Activated T-cell treated with anti-CD3 and anti-CD28 coated beads, Interleukin-2, amount 50 U/mL, for 24 hours (primary cell): ENCODE measurements around the gene ARHGAP26.
A peak's percentile ranks its signal among the peaks of the same experiment; 100 is the strongest.

Experiments
- DNase-seq: peaks from one replicate; pipeline ENCODE4 v3.0.0-alpha.2; 2020
- H3K27ac Mint-ChIP-seq: 2 replicates; pipeline ENCODE4 v1.8.0; 2020; ENCODE audit warnings: mild to moderate bottlenecking, mixed read lengths
- H3K27me3 Mint-ChIP-seq: 2 replicates; pipeline ENCODE4 v1.8.0; 2020; ENCODE audit warnings: mixed read lengths
- H3K36me3 Mint-ChIP-seq: 2 replicates; pipeline ENCODE4 v1.8.0; 2020; ENCODE audit warnings: low read depth, mixed read lengths
- H3K4me1 Mint-ChIP-seq: 2 replicates; pipeline ENCODE4 v1.8.0; 2020; ENCODE audit warnings: low read depth, mixed read lengths
- H3K4me3 Mint-ChIP-seq: 2 replicates; pipeline ENCODE4 v1.8.0; 2020; ENCODE audit warnings: mild to moderate bottlenecking, moderate library complexity, mixed read lengths
- H3K9me3 Mint-ChIP-seq: 2 replicates; pipeline ENCODE4 v1.8.0; 2020; ENCODE audit warnings: mixed read lengths

ARHGAP26 gene

DNA sequence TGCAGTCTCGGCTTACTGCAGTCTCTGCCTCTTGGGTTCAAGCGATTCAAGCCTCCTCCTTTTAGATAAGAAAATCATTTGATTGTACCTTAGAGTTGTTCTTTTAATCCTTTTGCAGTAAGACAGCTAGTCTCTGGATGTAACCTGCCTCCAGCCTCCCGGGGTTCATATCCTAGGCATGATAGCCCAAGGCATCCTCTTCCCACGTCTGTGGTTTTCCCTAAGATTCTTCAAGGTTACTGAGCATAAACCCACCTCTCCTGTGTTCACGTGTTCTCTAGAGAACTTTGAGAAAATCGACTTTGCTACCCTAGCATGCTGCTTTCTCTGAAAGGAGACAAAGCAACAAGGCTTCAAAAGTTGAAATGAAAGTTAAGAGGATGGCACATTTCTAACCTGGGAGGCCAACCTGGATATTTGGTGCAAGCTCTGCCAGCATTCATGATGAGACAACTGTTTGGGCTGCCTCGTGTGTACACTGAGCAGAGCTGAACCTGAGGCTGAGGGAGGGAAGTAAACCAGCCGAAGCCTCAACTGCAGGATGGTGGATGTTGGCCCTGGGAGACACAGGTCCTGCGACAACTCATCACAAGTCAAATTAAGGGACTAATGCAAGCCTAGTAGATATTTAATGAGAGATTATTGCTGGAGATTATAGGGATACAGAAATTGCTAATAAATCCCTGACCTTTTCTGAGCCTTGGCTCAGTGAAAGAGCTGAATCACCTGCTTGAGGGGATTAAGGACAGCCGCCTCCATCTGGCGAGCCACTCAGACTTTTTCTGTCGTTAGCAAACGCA lies 261.8 kb downstream of the ARHGAP26 start:
- H3K9me3 Mint-ChIP-seq = no peaks in the 10 kb centered on the region
- no peak overlapping the region for H3K4me3 Mint-ChIP-seq
- no peaks in the 10 kb centered on the region for H3K27me3 Mint-ChIP-seq
- H3K27ac Mint-ChIP-seq = no peak overlapping the region
- no peak for DNase-seq
- H3K4me1 Mint-ChIP-seq = peaks cover 73% of the 10 kb centered on the region
- peaks cover 6% of the 10 kb centered on the region for H3K36me3 Mint-ChIP-seq

GRCh38 chr5:143032581-143032836 lies 262.3 kb downstream of the ARHGAP26 start:
- DNase-seq = no peak
- H3K36me3 Mint-ChIP-seq = peaks cover 11% of the 10 kb centered on the region
- H3K27ac Mint-ChIP-seq = no peak overlapping the region
- peaks cover 78% of the 10 kb centered on the region for H3K4me1 Mint-ChIP-seq
- no peak overlapping the region for H3K4me3 Mint-ChIP-seq
- no peaks in the 10 kb centered on the region for H3K27me3 Mint-ChIP-seq
- no peaks in the 10 kb centered on the region for H3K9me3 Mint-ChIP-seq

GRCh38 chr5:143033535-143034250 lies 263.5 kb downstream of the ARHGAP26 start:
- H3K4me3 Mint-ChIP-seq = no peak overlapping the region
- H3K4me1 Mint-ChIP-seq = peaks cover 83% of the 10 kb centered on the region
- H3K9me3 Mint-ChIP-seq = no peaks in the 10 kb centered on the region
- H3K27ac Mint-ChIP-seq = no peak overlapping the region
- H3K27me3 Mint-ChIP-seq = no peaks in the 10 kb centered on the region
- no peak for DNase-seq
- H3K36me3 Mint-ChIP-seq = peaks cover 18% of the 10 kb centered on the region

GRCh38 chr5:143036146-143036927 lies 266.2 kb downstream of the ARHGAP26 start:
- Mint-ChIP-seq H3K4me1 (peaks cover 70% of the 10 kb centered on the region), H3K36me3 (peaks cover 35% of the 10 kb centered on the region), H3K27me3 (no peaks in the 10 kb centered on the region), H3K4me3 (no peak overlapping the region), H3K9me3 (no peaks in the 10 kb centered on the region), H3K27ac (peak overlapping the region; percentile 82)
- no peak for DNase-seq

GRCh38 chr5:143037071-143037470 lies 266.9 kb downstream of the ARHGAP26 start:
- H3K27ac Mint-ChIP-seq = peak overlapping the region; percentile 82
- H3K27me3 Mint-ChIP-seq = no peaks in the 10 kb centered on the region
- H3K4me1 Mint-ChIP-seq = peaks cover 62% of the 10 kb centered on the region
- H3K36me3 Mint-ChIP-seq = peaks cover 42% of the 10 kb centered on the region
- no peak for DNase-seq
- no peak overlapping the region for H3K4me3 Mint-ChIP-seq
- no peaks in the 10 kb centered on the region for H3K9me3 Mint-ChIP-seq

DNA sequence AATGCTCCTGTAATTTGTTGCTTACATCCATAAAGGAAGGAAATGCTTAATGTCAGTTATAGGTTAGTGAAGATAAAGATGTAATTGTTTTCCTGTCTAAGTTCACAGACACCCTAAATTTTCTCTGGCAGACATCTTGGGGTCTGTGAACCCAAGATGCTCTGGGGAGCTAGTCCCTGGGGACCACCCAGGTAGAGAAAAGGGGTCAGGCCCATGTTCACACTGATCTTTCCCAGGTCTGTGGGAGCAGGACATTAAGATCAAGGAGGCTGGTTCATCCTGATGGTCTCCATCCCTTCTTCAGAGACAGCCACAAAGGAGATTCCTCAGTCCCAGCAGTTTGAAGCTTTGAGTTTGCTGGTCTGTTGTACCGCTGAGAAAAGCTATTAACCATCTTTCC lies 267.5 kb downstream of the ARHGAP26 start:
- no peaks in the 10 kb centered on the region for H3K9me3 Mint-ChIP-seq
- peak overlapping the region; percentile 82 for H3K27ac Mint-ChIP-seq
- no peak overlapping the region for H3K4me3 Mint-ChIP-seq
- peaks cover 59% of the 10 kb centered on the region for H3K4me1 Mint-ChIP-seq
- DNase-seq = no peak
- no peaks in the 10 kb centered on the region for H3K27me3 Mint-ChIP-seq
- peaks cover 49% of the 10 kb centered on the region for H3K36me3 Mint-ChIP-seq

GRCh38 chr5:143040622-143041021 lies 270.4 kb downstream of the ARHGAP26 start:
- Mint-ChIP-seq H3K4me1 (peaks cover 40% of the 10 kb centered on the region), H3K9me3 (no peaks in the 10 kb centered on the region), H3K4me3 (no peak overlapping the region), H3K36me3 (peaks cover 74% of the 10 kb centered on the region), H3K27ac (no peak overlapping the region), H3K27me3 (no peaks in the 10 kb centered on the region)
- no peak for DNase-seq

- Mint-ChIP-seq H3K9me3 (no peaks in the 10 kb centered on the region), H3K27ac (no peak overlapping the region), H3K4me3 (no peak overlapping the region), H3K4me1 (peaks cover 34% of the 10 kb centered on the region), H3K27me3 (no peaks in the 10 kb centered on the region), H3K36me3 (peaks cover 69% of the 10 kb centered on the region)
- no peak for DNase-seq
These were observed 271.3 kb downstream of the ARHGAP26 start for GRCh38 chr5:143041461-143041860.

DNA sequence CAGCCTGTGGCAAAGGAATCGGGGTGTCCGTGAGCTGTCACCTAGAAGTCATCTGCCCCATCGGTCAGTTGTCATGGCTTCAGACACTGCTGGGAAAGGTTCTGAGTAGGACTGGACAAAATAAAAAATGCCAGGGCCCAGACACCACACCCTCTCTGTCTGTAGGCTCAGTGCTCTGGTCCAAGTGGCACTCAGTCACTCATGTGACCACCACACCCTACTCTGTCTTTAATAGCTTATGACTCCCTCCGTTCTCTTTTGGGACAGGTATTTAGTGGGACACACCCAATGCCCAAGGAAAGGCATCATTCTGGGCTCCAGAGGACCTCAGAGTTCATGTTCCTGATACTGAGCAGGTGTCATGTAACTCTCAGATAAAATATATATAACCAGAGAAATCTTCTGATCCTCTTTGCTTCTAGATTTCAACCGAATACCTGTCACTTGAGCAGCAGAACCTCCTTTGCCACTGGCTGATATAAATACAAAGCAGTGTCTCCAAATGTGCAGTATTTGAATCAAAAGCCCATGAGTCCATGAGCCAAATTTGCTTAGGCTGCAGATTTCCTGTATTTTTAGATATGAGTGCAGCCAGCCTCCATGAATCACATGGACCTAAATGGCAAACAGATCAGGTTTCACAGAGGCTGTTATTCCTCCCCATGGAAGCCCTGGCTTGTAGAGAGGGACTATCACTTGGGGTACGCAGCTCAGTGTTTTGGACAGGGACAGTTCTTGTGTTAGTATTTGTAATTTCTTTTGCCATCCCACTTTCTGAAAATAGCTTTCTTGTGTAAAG lies 272.0 kb downstream of the ARHGAP26 start:
- Mint-ChIP-seq H3K27me3 (no peaks in the 10 kb centered on the region), H3K27ac (no peak overlapping the region), H3K9me3 (no peaks in the 10 kb centered on the region), H3K36me3 (peaks cover 66% of the 10 kb centered on the region), H3K4me3 (no peak overlapping the region), H3K4me1 (peaks cover 31% of the 10 kb centered on the region)
- no peak for DNase-seq

DNA sequence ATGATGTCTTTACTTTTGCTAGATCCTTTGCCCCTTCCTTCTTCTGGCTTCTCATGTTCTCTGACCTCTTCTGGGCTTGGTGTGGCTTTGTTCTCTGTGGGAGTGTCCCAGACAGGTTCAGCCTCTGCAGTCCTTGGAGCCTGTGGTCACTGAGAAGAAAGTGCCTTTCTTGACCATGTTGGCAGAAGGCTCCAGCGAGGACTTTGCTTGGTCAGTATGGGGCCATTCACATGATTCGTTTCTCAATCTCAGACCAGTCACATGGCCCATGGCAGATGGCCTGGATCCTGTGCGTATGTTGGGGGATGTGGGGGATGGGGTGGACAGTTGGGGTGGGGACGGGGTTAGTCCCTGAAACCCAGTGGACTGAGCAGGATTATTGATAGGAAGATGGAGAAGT lies 274.1 kb downstream of the ARHGAP26 start:
- Mint-ChIP-seq H3K4me1 (peaks cover 18% of the 10 kb centered on the region), H3K27me3 (no peaks in the 10 kb centered on the region), H3K36me3 (peaks cover 54% of the 10 kb centered on the region), H3K9me3 (no peaks in the 10 kb centered on the region), H3K4me3 (no peak overlapping the region), H3K27ac (no peak overlapping the region)
- no peak for DNase-seq

- Mint-ChIP-seq H3K27me3 (no peaks in the 10 kb centered on the region), H3K27ac (no peak overlapping the region), H3K4me3 (no peak overlapping the region), H3K36me3 (peaks cover 47% of the 10 kb centered on the region), H3K9me3 (no peaks in the 10 kb centered on the region), H3K4me1 (peaks cover 20% of the 10 kb centered on the region)
- DNase-seq = no peak
These were observed 274.9 kb downstream of the ARHGAP26 start for GRCh38 chr5:143045062-143045461.

- Mint-ChIP-seq H3K27ac (no peak overlapping the region), H3K4me3 (no peak overlapping the region), H3K27me3 (no peaks in the 10 kb centered on the region), H3K36me3 (peaks cover 48% of the 10 kb centered on the region), H3K4me1 (peaks cover 27% of the 10 kb centered on the region), H3K9me3 (no peaks in the 10 kb centered on the region)
- no peak for DNase-seq
These were observed 276.1 kb downstream of the ARHGAP26 start for GRCh38 chr5:143046314-143046713.

GRCh38 chr5:143047091-143047490 lies 276.9 kb downstream of the ARHGAP26 start:
- H3K36me3 Mint-ChIP-seq = peaks cover 45% of the 10 kb centered on the region
- no peak overlapping the region for H3K4me3 Mint-ChIP-seq
- H3K27ac Mint-ChIP-seq = no peak overlapping the region
- no peaks in the 10 kb centered on the region for H3K9me3 Mint-ChIP-seq
- H3K4me1 Mint-ChIP-seq = peaks cover 34% of the 10 kb centered on the region
- no peak for DNase-seq
- no peaks in the 10 kb centered on the region for H3K27me3 Mint-ChIP-seq

- Mint-ChIP-seq H3K4me1 (peaks cover 63% of the 10 kb centered on the region), H3K27ac (no peak overlapping the region), H3K36me3 (peaks cover 22% of the 10 kb centered on the region), H3K9me3 (no peaks in the 10 kb centered on the region), H3K27me3 (no peaks in the 10 kb centered on the region), H3K4me3 (no peak overlapping the region)
- DNase-seq = no peak
These were observed 280.0 kb downstream of the ARHGAP26 start for GRCh38 chr5:143050183-143050582.
